ENCODE data around the gene GSAP.

DNA sequence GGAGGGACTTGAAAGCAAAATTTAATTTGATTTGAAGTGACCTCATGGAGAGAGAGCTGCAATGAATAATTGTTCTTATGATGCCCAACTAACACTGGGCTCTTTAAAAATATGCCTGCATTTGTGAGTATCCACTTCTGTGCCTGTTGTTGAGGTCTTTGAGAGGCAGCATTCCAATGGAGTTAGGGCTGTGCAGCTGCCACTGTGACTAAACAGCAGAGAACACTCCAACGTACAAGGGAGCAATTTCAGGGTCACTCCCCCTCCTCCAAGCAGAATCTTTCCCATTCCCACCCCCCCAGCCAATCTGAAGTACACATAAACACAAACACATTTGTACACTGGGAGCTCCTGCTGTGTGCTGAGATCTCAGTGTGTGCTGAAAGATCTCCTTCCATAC, 28.0 kb upstream of the GSAP start:
- TF ChIP-seq CTCF (IDR thresholded peaks at IDR 0.05) (no peak), POLR2A (IDR thresholded peaks at IDR 0.05) (no peak)
